Stimulated activated CD4-positive, alpha-beta T cell treated with anti-CD3 and anti-CD28 coated beads, TNF-alpha, amount 100 ng/mL, for 24 hours (primary cell): ENCODE measurements around the gene EIF4E2.
"Not testable (repeated sequence)": the region's sequence is repeated elsewhere in the genome, so short reads cannot be mapped to it uniquely, and the experiment has no call there.

Source experiments
- DNase-seq, 3 experiments: peaks; one replicate each; pipeline ENCODE4 v3.0.0-alpha.2; 2020; ENCODE audit warnings: low read depth in 3 of 3

Gene EIF4E2

DNA sequence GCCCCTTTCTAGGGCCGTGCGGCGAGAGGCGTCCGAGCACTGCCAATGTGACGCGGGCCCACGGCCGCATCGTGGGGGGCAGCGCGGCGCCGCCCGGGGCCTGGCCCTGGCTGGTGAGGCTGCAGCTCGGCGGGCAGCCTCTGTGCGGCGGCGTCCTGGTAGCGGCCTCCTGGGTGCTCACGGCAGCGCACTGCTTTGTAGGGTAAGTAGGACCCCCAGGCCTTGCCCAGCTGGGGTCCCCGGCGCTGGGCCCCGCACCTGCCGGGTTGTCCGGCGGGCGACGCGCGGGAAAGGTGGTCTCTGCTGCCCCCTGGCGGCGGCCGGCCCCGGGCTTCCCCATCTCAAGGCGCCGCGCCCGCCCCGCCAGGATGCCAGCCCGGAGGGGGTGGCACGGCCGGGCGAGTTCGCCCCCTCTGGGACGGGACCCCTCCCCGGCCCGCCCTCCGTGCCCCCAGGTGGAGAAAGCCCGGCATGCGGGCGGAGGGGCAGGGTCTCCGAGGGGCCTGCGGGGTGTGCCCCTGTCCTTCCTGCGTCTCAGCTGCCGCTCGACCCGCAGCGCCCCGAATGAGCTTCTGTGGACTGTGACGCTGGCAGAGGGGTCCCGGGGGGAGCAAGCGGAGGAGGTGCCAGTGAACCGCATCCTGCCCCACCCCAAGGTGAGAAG, 28.4 kb upstream of the EIF4E2 start:
- DNase-seq = peak; percentile 42 to 65 (median 42)

GRCh38 chr2:232522623-232523401, 27.7 kb upstream of the EIF4E2 start:
- DNase-seq = no peak

DNA sequence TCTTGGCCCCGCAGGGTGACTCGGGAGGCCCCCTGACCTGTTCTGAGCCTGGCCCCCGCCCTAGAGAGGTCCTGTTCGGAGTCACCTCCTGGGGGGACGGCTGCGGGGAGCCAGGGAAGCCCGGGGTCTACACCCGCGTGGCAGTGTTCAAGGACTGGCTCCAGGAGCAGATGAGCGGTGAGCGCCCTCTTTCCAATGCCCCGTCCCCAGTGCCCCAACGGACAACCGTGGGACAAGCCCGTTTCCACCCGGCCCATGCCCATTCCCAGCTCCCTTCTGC, 27.1 kb upstream of the EIF4E2 start:
- DNase-seq = no peak

GRCh38 chr2:232523682-232524597, 26.5 kb upstream of the EIF4E2 start:
- DNase-seq = peak in 2 of 3 experiments; percentile 11 to 51

DNA sequence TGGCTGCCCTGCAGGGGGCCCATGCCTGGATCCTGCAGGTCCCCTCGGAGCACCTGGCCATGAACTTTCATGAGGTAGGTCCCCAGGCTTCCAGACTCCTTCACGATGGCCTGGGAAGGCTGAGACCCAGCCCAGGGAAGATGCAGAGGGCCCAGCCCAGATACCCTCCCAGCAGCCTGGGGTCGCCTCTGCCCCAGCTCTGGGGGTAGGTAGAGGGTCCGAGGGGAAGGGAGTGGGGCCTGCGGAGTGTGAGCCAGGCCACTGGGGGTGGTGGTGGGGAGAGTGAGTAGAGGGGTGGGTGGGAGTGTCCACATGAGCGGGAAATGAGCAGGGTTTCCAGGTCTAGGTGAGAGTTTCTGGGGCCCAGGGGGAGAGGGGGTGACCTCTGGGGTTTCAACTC, 25.7 kb upstream of the EIF4E2 start:
- no peak for DNase-seq

DNA sequence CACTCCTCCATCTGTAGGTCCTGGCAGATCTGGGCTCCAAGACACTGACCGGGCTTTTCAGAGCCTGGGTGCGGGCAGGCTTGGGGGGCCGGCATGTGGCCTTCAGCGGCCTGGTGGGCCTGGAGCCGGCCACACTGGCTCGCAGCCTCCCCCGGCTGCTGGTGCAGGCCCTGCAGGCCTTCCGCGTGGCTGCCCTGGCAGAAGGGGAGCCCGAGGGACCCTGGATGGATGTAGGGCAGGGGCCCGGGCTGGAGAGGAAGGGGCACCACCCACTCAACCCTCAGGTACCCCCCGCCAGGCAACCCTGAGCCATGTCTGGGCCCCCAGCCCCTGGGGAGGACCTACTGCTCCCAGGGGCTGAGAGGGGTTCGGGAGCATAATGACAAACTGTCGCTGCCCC, 25.3 kb upstream of the EIF4E2 start:
- DNase-seq = no peak

GRCh38 chr2:232525791-232526371, 24.6 kb upstream of the EIF4E2 start, which contains the start of gene CHRND:
TSS of gene CHRND (plus strand) at chr2:232526160. CDS start at chr2:232526216, 56 bp downstream.
- DNase-seq = no peak

DNA sequence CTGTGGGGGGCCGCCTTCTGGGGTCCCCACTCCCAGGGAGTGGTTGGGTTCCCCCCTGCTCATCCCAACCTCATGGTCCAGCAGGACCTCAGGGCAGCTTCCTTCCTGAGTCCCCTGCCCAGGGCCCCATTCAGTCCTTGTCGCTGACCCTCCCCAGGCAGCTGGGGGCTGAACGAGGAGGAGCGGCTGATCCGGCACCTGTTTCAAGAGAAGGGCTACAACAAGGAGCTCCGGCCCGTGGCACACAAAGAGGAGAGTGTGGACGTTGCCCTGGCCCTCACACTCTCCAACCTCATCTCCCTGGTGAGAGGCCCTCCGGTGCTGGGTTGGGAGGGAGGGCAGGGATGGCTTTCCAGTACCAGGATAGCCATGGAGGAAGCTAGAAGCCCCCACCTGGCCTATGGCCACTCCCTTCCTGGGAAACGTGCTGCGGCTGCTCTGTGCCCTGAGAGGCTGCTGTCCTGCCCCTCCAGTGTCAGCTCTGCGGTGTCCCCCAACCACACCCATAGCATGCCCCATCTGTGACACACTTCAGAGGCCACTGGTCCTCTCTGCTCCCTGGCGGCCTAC, 24.0 kb upstream of the EIF4E2 start:
- DNase-seq = no peak

- DNase-seq = no peak
Measured at GRCh38 chr2:232527905-232528470, 22.5 kb upstream of the EIF4E2 start.

- no peak for DNase-seq
Measured at GRCh38 chr2:232528746-232529460, 21.6 kb upstream of the EIF4E2 start.

- no peak for DNase-seq
Measured at GRCh38 chr2:232529806-232530547, 20.5 kb upstream of the EIF4E2 start.

DNA sequence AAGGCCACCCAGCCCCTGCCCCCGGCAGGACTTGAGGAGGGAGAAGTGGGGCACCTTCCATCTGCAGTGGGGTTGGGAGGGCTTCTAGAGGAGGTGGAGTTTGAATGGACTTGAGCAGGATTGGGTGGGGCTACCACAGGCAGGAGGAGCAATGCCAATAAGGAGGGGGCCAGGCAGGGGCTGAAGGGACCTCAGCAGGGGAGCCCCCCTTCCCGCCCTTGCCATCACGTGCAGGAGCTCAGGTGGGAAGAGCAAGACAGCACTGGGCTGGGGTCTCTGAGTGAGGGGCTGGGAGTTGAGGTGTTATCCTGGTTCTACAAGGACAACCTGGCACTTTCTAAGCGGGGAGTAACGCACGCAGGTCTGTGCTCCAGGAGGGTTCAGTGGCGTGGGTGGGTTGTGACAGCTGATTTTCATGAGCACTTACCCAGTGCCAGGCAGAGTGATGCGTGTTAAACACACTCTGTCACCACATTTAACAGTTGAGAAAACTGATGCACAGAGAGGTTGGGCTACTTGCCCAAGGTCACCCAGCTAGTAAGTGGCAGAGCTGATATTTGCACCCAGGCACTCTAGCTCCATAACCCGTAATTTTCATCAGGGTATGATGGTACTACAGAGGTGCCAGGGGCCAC, 19.7 kb upstream of the EIF4E2 start:
- DNase-seq = no peak

DNA sequence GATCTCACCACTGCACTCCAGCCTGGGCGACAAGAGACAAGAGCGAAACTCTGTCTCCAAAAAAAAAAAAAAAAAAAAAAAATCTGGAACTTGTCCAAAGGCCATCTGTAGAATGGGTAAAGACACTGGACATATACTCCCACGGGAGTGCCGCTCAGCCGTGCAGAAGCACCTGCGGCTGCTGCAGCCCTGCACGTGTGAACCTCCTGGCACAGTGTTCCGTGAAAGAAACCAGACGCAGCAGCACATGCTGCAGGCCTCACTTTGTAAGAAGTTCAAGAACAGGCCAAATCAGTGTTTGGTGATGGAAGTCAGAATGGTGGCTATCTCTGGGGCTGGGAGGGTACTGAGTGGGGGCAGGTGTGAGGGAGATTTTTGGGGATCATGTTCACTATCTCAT, 18.1 kb upstream of the EIF4E2 start:
- no peak for DNase-seq

- not testable (repeated sequence) for DNase-seq
Measured at GRCh38 chr2:232532821-232533220, 17.7 kb upstream of the EIF4E2 start.

DNA sequence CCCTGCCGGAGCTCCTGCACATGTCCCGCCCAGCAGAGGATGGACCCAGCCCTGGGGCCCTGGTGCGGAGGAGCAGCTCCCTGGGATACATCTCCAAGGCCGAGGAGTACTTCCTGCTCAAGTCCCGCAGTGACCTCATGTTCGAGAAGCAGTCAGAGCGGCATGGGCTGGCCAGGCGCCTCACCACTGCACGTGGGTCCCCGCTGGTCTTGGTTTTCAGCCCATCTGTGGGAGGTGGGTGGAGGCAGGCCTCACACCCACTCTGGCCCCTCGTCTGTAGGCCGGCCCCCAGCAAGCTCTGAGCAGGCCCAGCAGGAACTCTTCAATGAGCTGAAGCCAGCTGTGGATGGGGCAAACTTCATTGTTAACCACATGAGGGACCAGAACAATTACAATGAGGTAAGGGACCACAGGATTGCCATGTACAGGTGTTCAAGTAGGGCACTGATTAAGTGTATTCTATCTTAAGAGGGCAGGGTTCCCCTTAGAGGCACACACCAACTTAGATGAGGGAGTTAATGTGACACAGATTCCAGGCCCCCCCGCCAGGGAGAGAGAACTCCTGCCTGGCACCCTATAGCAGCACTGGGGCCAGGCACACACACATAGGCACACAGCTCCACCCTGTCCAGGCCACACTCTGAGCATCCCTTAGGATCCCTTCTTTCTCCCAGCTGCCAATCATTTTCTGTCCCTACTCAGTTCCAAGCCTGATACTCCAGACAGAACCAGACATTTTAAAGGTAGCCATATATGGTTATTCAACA, 16.4 kb upstream of the EIF4E2 start:
- DNase-seq = no peak

GRCh38 chr2:232534940-232535651, 15.4 kb upstream of the EIF4E2 start:
- DNase-seq = no peak

GRCh38 chr2:232535761-232536530, 14.5 kb upstream of the EIF4E2 start:
- no peak for DNase-seq
